GM19324 (cell line): Measurements from ENCODE around the gene NUMB.

ENCODE experiments used
- ATAC-seq: cut with Tn5 transposase; IDR thresholded peaks from one replicate; pipeline ENCODE4 v1.9.1; 2021; ENCODE audit warnings: mild to moderate bottlenecking, moderate library complexity; ENCODE audit not compliant: unreplicated experiment, low FRiP score

Gene NUMB

GRCh38 chr14:73264885-73265720, 193.2 kb downstream of the NUMB start:
- no peak for ATAC-seq

- no peak for ATAC-seq
Observed at GRCh38 chr14:73264080-73264884, 194.1 kb downstream of the NUMB start.

GRCh38 chr14:73263606-73264005, 194.7 kb downstream of the NUMB start:
- no peak for ATAC-seq

- ATAC-seq: no peak
Observed at GRCh38 chr14:73262427-73263183, 195.7 kb downstream of the NUMB start.

GRCh38 chr14:73261520-73262426, 196.6 kb downstream of the NUMB start:
- no peak for ATAC-seq

- no peak for ATAC-seq
Observed at GRCh38 chr14:73261075-73261474, 197.3 kb downstream of the NUMB start.

- no peak for ATAC-seq
Observed at GRCh38 chr14:73260574-73260973, 197.8 kb downstream of the NUMB start.

GRCh38 chr14:73259837-73260236, 198.5 kb downstream of the NUMB start:
- ATAC-seq: no peak

GRCh38 chr14:73258845-73259611, 199.3 kb downstream of the NUMB start:
- no peak for ATAC-seq

- no peak for ATAC-seq
Observed at GRCh38 chr14:73258076-73258475, 200.3 kb downstream of the NUMB start.

- no peak for ATAC-seq
Observed at GRCh38 chr14:73255693-73256225, 202.6 kb downstream of the NUMB start.

GRCh38 chr14:73255005-73255400, 203.3 kb downstream of the NUMB start:
- ATAC-seq: no peak

- no peak for ATAC-seq
Observed at GRCh38 chr14:73254247-73255004, 203.9 kb downstream of the NUMB start.

GRCh38 chr14:73253721-73254120, 204.6 kb downstream of the NUMB start:
- ATAC-seq: no peak

GRCh38 chr14:73253323-73253610, 205.1 kb downstream of the NUMB start:
- no peak for ATAC-seq

- no peak for ATAC-seq
Observed at GRCh38 chr14:73252491-73253322, 205.6 kb downstream of the NUMB start.

GRCh38 chr14:73251516-73252215, 206.7 kb downstream of the NUMB start:
- no peak for ATAC-seq
